B cell (primary cell): Measurements from ENCODE around the gene ZNF669.
"Not testable (repeated sequence)": the region's sequence is repeated elsewhere in the genome, so short reads cannot be mapped to it uniquely, and the experiment has no call there.

ENCODE experiments used
- CTCF ChIP-seq: fragments of 200-600 bp; IDR thresholded peaks from one replicate; pipeline ENCODE4 v1.8.0; 2022; ENCODE audit warnings: antibody characterized with exemption, mild to moderate bottlenecking
- EZH2 ChIP-seq: IDR thresholded peaks from 2 replicates; pipeline ENCODE4 v1.6.1; 2012; ENCODE audit warnings: borderline replicate concordance, low read depth, mild to moderate bottlenecking, moderate library complexity, low read length; ENCODE audit not compliant: insufficient read depth, poor library complexity, severe bottlenecking

- TF ChIP-seq CTCF, EZH2: not testable (repeated sequence)
These were observed 22.4 kb upstream of the ZNF669 start for GRCh38 chr1:247126601-247127000.
